Neuronal stem cell (in vitro differentiated cells): Measurements from ENCODE around the gene ADAM12. TPM values are rescaled to one million over a fixed set of nuclear protein-coding genes. Genes with fewer than 3 reads are reported as not detected.
"Not testable (repeated sequence)": the region's sequence is repeated elsewhere in the genome, so short reads cannot be mapped to it uniquely, and the experiment has no call there.

Experiments used
- DNase-seq: peaks from one replicate; pipeline ENCODE4 v3.0.0-alpha.2; 2013; ENCODE audit warnings: low spot score
- H2AFZ ChIP-seq: one replicate; pipeline ENCODE4 v1.6.1; 2013; ENCODE audit warnings: mild to moderate bottlenecking, low read length, inconsistent platforms
- H2AK5ac ChIP-seq: 2 replicates; pipeline ENCODE4 v1.6.1; 2013; ENCODE audit warnings: low read depth, mild to moderate bottlenecking, inconsistent platforms, low read length, moderate library complexity, mixed read lengths
- H2BK120ac ChIP-seq: 2 replicates; pipeline ENCODE4 v1.6.1; 2013; ENCODE audit warnings: low read depth, mild to moderate bottlenecking, inconsistent platforms, low read length, moderate library complexity, mixed read lengths
- H2BK12ac ChIP-seq: one replicate; pipeline ENCODE4 v1.6.1; 2013; ENCODE audit warnings: low read length, inconsistent platforms
- H2BK15ac ChIP-seq: 2 replicates; pipeline ENCODE4 v1.6.1; 2013; ENCODE audit warnings: mild to moderate bottlenecking, low read length, inconsistent platforms, mixed read lengths
- H2BK5ac ChIP-seq: one replicate; pipeline ENCODE4 v1.6.1; 2013; ENCODE audit warnings: inconsistent platforms, mild to moderate bottlenecking, low read length, moderate library complexity
- H3K14ac ChIP-seq: one replicate; pipeline ENCODE4 v1.6.1; 2013; ENCODE audit warnings: low read length, inconsistent platforms
- H3K18ac ChIP-seq: 2 replicates; pipeline ENCODE4 v1.6.1; 2013; ENCODE audit warnings: low read length, inconsistent platforms
- H3K23ac ChIP-seq: 2 replicates; pipeline ENCODE4 v1.6.1; 2013; ENCODE audit warnings: low read depth, mild to moderate bottlenecking, mixed read lengths, low read length, inconsistent platforms; ENCODE audit not compliant: poor library complexity
- H3K27ac ChIP-seq: replicated peaks from 3 replicates; pipeline ENCODE4 v1.5.1; 2013; ENCODE audit warnings: low read length, inconsistent platforms
- H3K27me3 ChIP-seq, 3 experiments: 2 replicates each; pipeline ENCODE4 v1.6.1; 2013; ENCODE audit warnings: low read length in 3 of 3, mild to moderate bottlenecking in 2 of 3, inconsistent platforms in 1 of 3, low read depth in 1 of 3, mixed read lengths in 1 of 3, moderate library complexity in 1 of 3; ENCODE audit not compliant: control insufficient read depth in 3 of 3, insufficient read depth in 3 of 3
- H3K36me3 ChIP-seq, 2 donors: replicated peaks in 1 of 2; 2 replicates each; pipeline ENCODE4 v1.6.1; 2013; ENCODE audit warnings: low read length in 2 of 2; ENCODE audit not compliant: control insufficient read depth in 2 of 2, insufficient read depth in 2 of 2
- H3K4ac ChIP-seq: 2 replicates; pipeline ENCODE4 v1.6.1; 2013; ENCODE audit warnings: inconsistent platforms, mild to moderate bottlenecking, low read length, moderate library complexity
- H3K4me1 ChIP-seq, 2 donors: 1 replicate in 1 of 2; 2 replicates in 1 of 2; pipeline ENCODE4 v1.6.1; 2013; ENCODE audit warnings: low read length in 2 of 2, low read depth in 1 of 2; ENCODE audit not compliant: control insufficient read depth in 2 of 2, insufficient read depth in 1 of 2
- H3K4me2 ChIP-seq: one replicate; pipeline ENCODE4 v1.6.1; 2013; ENCODE audit warnings: mild to moderate bottlenecking, low read length, inconsistent platforms; ENCODE audit not compliant: insufficient read depth, poor library complexity, severe bottlenecking
- H3K4me3 ChIP-seq, 2 donors: 2 replicates each; pipeline ENCODE4 v1.5.1; 2013; ENCODE audit warnings: low read length in 2 of 2, mild to moderate bottlenecking in 2 of 2, inconsistent platforms in 1 of 2, moderate library complexity in 1 of 2
- H3K79me1 ChIP-seq: one replicate; pipeline ENCODE4 v1.6.1; 2013; ENCODE audit warnings: low read depth, mild to moderate bottlenecking, inconsistent platforms, low read length, moderate library complexity
- H3K9ac ChIP-seq: one replicate; pipeline ENCODE4 v1.6.1; 2013; ENCODE audit warnings: mild to moderate bottlenecking, low read depth, low read length, inconsistent platforms; ENCODE audit not compliant: poor library complexity
- H3K9me3 ChIP-seq, 2 donors: replicated peaks in 1 of 2; 2 replicates each; pipeline versions ENCODE3 to v1.6.1; 2013; ENCODE audit warnings: low read length in 2 of 2, mild to moderate bottlenecking in 2 of 2, inconsistent platforms in 1 of 2, low read depth in 1 of 2, mixed read lengths in 1 of 2, moderate library complexity in 1 of 2; ENCODE audit not compliant: control insufficient read depth in 2 of 2, insufficient read depth in 1 of 2
- H4K8ac ChIP-seq: one replicate; pipeline ENCODE4 v1.6.1; 2013; ENCODE audit warnings: low read depth, mild to moderate bottlenecking, inconsistent platforms, low read length, moderate library complexity
- H4K91ac ChIP-seq: one replicate; pipeline ENCODE4 v1.6.1; 2013; ENCODE audit warnings: low read length, low read depth, mild to moderate bottlenecking, inconsistent platforms; ENCODE audit not compliant: poor library complexity
- whole genome bisulfite sequencing, 2 donors: extraction: QIAGEN DNeasy Blood & Tissue Kit; methylation state at CpG; one replicate each; pipeline ENCODE4 v1.1.7; 2013; ENCODE audit warnings: missing lambda C conversion rate in 2 of 2, mixed read lengths in 1 of 2; ENCODE audit not compliant: insufficient read length in 2 of 2, insufficient replicate concordance in 1 of 2; ENCODE audit errors: extremely low coverage in 2 of 2; 5-methylcytosine and 5-hydroxymethylcytosine counted together
- small RNA-seq: library from polyadenylated mRNA; stranded (forward); fragments of <200 nt; extraction: miRNeasy Mini kit (QIAGEN cat#:217004); gene quantifications from one replicate; pipeline ENCODE3, GENCODE V24; 2013; ENCODE audit not compliant: insufficient read depth

ADAM12 gene

GRCh38 chr10:125970077-125970630, 418.1 kb downstream of the ADAM12 start:
- H3K27ac ChIP-seq, H3K4me2 ChIP-seq, H2BK12ac ChIP-seq, H3K14ac ChIP-seq, H2AK5ac ChIP-seq, H3K4me3 ChIP-seq, H3K23ac ChIP-seq, H4K8ac ChIP-seq, DNase-seq, H3K79me1 ChIP-seq, H3K27me3 ChIP-seq, H3K9ac ChIP-seq, H3K4ac ChIP-seq, H3K18ac ChIP-seq, H4K91ac ChIP-seq, H2BK120ac ChIP-seq, H3K4me1 ChIP-seq, H2AFZ ChIP-seq, H3K36me3 ChIP-seq, H2BK15ac ChIP-seq, H3K9me3 ChIP-seq, H2BK5ac ChIP-seq: not testable (repeated sequence)
- WGBS, 2 donors = no CpG with 5 or more reads among the region's 36 CpGs

- Histone ChIP-seq H3K4me3 (no peak overlapping the region), H3K4ac (no peak overlapping the region), H4K8ac (no peak overlapping the region), H2BK12ac (no peak overlapping the region), H3K27ac (no peak overlapping the region), H3K18ac (no peak overlapping the region), H2BK5ac (no peak overlapping the region), H3K9ac (no peak overlapping the region), H3K4me2 (no peak overlapping the region), H3K27me3 (no peaks in the 10 kb centered on the region), H2AK5ac (no peak overlapping the region), H3K14ac (no peak overlapping the region), H2BK120ac (no peak overlapping the region), H4K91ac (no peak overlapping the region), H3K36me3 (no peaks in the 10 kb centered on the region), H3K23ac (no peak overlapping the region), H3K9me3 (peaks cover 0 to 2% of the 10 kb centered on the region in 2 donors), H3K79me1 (peaks cover 1% of the 10 kb centered on the region), H3K4me1 (no peaks in the 10 kb centered on the region), H2BK15ac (no peak overlapping the region), H2AFZ (no peak overlapping the region)
- no CpG with 5 or more reads among the region's 1 CpG for WGBS, 2 donors
- DNase-seq = no peak
Observed at GRCh38 chr10:125967533-125967932, 420.7 kb downstream of the ADAM12 start.

- WGBS, 2 donors = no CpG with 5 or more reads among the region's 2 CpGs
- H2BK12ac ChIP-seq = no peak overlapping the region
- H3K27ac ChIP-seq = no peak overlapping the region
- H3K4me2 ChIP-seq = no peak overlapping the region
- DNase-seq = no peak
- no peak overlapping the region for H2BK120ac ChIP-seq
- no peaks in the 10 kb centered on the region for H3K36me3 ChIP-seq
- H3K4me3 ChIP-seq = no peak overlapping the region
- H3K23ac ChIP-seq = no peak overlapping the region
- H3K9ac ChIP-seq = no peak overlapping the region
- H3K27me3 ChIP-seq = no peaks in the 10 kb centered on the region
- no peak overlapping the region for H2AK5ac ChIP-seq
- no peak overlapping the region for H2BK5ac ChIP-seq
- no peak overlapping the region for H3K4ac ChIP-seq
- no peak overlapping the region for H4K8ac ChIP-seq
- H3K79me1 ChIP-seq = peaks cover 1% of the 10 kb centered on the region
- no peak overlapping the region for H2AFZ ChIP-seq
- H2BK15ac ChIP-seq = no peak overlapping the region
- no peak overlapping the region for H3K14ac ChIP-seq
- H4K91ac ChIP-seq = no peak overlapping the region
- H3K18ac ChIP-seq = no peak overlapping the region
- no peaks in the 10 kb centered on the region for H3K4me1 ChIP-seq
- H3K9me3 ChIP-seq = peaks cover 0 to 2% of the 10 kb centered on the region in 2 donors
Observed at GRCh38 chr10:125964558-125964957, 423.7 kb downstream of the ADAM12 start.

Small RNA genes within 50 kb of the gene (small RNA-seq; reads per million reads assigned to genes)
- gene RNA5SP328 = not detected
